MM.1S (cell line): ENCODE data around the gene SFMBT1.
"Not testable (repeated sequence)": the region's sequence is repeated elsewhere in the genome, so short reads cannot be mapped to it uniquely, and the experiment has no call there.

ENCODE experiments used
- DNase-seq: peaks from one replicate; pipeline ENCODE4 v3.0.0-alpha.2; 2015
- H2AFZ ChIP-seq: fragments of 300-600 bp; sonication (generic); 2 replicates; pipeline ENCODE4 v1.6.0; 2016; ENCODE audit warnings: antibody characterized with exemption, low read length
- H3F3A ChIP-seq: fragments of 300-600 bp; sonication (generic); 2 replicates; pipeline ENCODE4 v1.6.1; 2016; ENCODE audit warnings: mild to moderate bottlenecking, antibody characterized with exemption, low read length, moderate library complexity, mixed read lengths; ENCODE audit not compliant: insufficient read depth
- H3K27ac ChIP-seq: fragments of 300-600 bp; sonication (generic); 2 replicates; pipeline ENCODE4 v1.5.1; 2016; ENCODE audit warnings: mild to moderate bottlenecking, low read length
- H3K27me3 ChIP-seq: fragments of 300-600 bp; sonication (generic); replicated peaks from 2 replicates; pipeline ENCODE4 v1.6.0; 2016; ENCODE audit warnings: low read length; ENCODE audit not compliant: insufficient read depth
- H3K36me3 ChIP-seq: fragments of 300-600 bp; sonication (generic); replicated peaks from 2 replicates; pipeline ENCODE4 v1.6.1; 2016; ENCODE audit warnings: mild to moderate bottlenecking, low read length, mixed read lengths; ENCODE audit not compliant: insufficient read depth
- H3K4me1 ChIP-seq: fragments of 300-600 bp; sonication (generic); 2 replicates; pipeline ENCODE4 v1.6.1; 2016; ENCODE audit warnings: low read length, mixed read lengths
- H3K4me2 ChIP-seq: fragments of 300-600 bp; sonication (generic); 2 replicates; pipeline ENCODE4 v1.6.0; 2016; ENCODE audit warnings: low read depth, low read length
- H3K4me3 ChIP-seq: fragments of 300-600 bp; sonication (generic); 2 replicates; pipeline ENCODE4 v1.5.1; 2016; ENCODE audit warnings: low read length, mixed read lengths
- H3K79me2 ChIP-seq: fragments of 300-600 bp; sonication (generic); 2 replicates; pipeline ENCODE4 v1.6.1; 2016; ENCODE audit warnings: mixed run types, low read length, mixed read lengths
- H3K9ac ChIP-seq: fragments of 300-600 bp; sonication (generic); 2 replicates; pipeline ENCODE4 v1.6.1; 2016; ENCODE audit warnings: low read length, mixed read lengths
- H3K9me2 ChIP-seq: fragments of 300-600 bp; sonication (generic); replicated peaks from 2 replicates; pipeline ENCODE4 v1.6.1; 2016; ENCODE audit warnings: mild to moderate bottlenecking, low read length, mixed read lengths; ENCODE audit not compliant: insufficient read depth
- H3K9me3 ChIP-seq: fragments of 300-600 bp; sonication (generic); replicated peaks from 2 replicates; pipeline ENCODE4 v1.6.1; 2016; ENCODE audit warnings: mild to moderate bottlenecking, low read length, mixed read lengths; ENCODE audit not compliant: insufficient read depth
- H4K20me1 ChIP-seq: fragments of 300-600 bp; sonication (generic); 2 replicates; pipeline ENCODE4 v1.6.1; 2016; ENCODE audit warnings: mild to moderate bottlenecking, low read length, moderate library complexity, mixed read lengths; ENCODE audit not compliant: insufficient read depth
- CTCF ChIP-seq: fragments of 300-600 bp; sonication (generic); IDR thresholded peaks from 2 replicates; pipeline ENCODE4 v1.5.1; 2016; ENCODE audit warnings: antibody characterized with exemption, low read length, mixed read lengths
- EZH2 ChIP-seq: fragments of 300-600 bp; sonication (generic); optimal IDR thresholded peaks from 2 replicates; pipeline ENCODE3; 2017; ENCODE audit warnings: low read depth, mild to moderate bottlenecking, antibody characterized with exemption, low read length, mixed read lengths
- EZH2phosphoT487 ChIP-seq: fragments of 300-600 bp; sonication (generic); IDR thresholded peaks from 2 replicates; pipeline ENCODE4 v1.6.1; 2018; ENCODE audit warnings: antibody characterized with exemption, low read length

The SFMBT1 gene

GRCh38 chr3:53039376-53039752, 6.5 kb downstream of the SFMBT1 start:
- H3K4me3 ChIP-seq, result no peak overlapping the region
- H3K4me2 ChIP-seq, result no peak overlapping the region
- H3K9me2 ChIP-seq, result no peaks in the 10 kb centered on the region
- H3K27ac ChIP-seq, result no peak overlapping the region
- peaks cover under 1% of the 10 kb centered on the region; the same call in 1 of the 2 replicates for H3F3A ChIP-seq
- peaks cover 7% of the 10 kb centered on the region for H3K4me1 ChIP-seq
- no peak overlapping the region for H2AFZ ChIP-seq
- no peaks in the 10 kb centered on the region for H3K27me3 ChIP-seq
- no peak overlapping the region for H3K9ac ChIP-seq
- no peaks in the 10 kb centered on the region for H4K20me1 ChIP-seq
- H3K9me3 ChIP-seq, result no peaks in the 10 kb centered on the region
- peaks cover 96% of the 10 kb centered on the region for H3K79me2 ChIP-seq
- DNase-seq, result no peak
- TF ChIP-seq CTCF (no peak), EZH2 (no peak), EZH2phosphoT487 (no peak)
- no peaks in the 10 kb centered on the region for H3K36me3 ChIP-seq

- Histone ChIP-seq H3K4me1 (peaks cover 3% of the 10 kb centered on the region), H3K27ac (no peak overlapping the region), H3K27me3 (no peaks in the 10 kb centered on the region), H3K79me2 (peaks cover 95% of the 10 kb centered on the region), H3K4me2 (no peak overlapping the region), H3K4me3 (no peak overlapping the region), H3K9ac (no peak overlapping the region), H2AFZ (no peak overlapping the region), H3F3A (no peaks in the 10 kb centered on the region), H3K36me3 (no peaks in the 10 kb centered on the region), H3K9me2 (no peaks in the 10 kb centered on the region), H4K20me1 (no peaks in the 10 kb centered on the region), H3K9me3 (no peaks in the 10 kb centered on the region)
- DNase-seq, result no peak
- TF ChIP-seq CTCF (no peak), EZH2phosphoT487 (no peak), EZH2 (no peak)
These were observed 7.0 kb downstream of the SFMBT1 start for GRCh38 chr3:53038679-53039375.

GRCh38 chr3:53035825-53036619, 9.9 kb downstream of the SFMBT1 start:
- no peak for DNase-seq

GRCh38 chr3:53035018-53035417, 10.9 kb downstream of the SFMBT1 start:
- not testable (repeated sequence) for H3K27ac ChIP-seq, H3K4me1 ChIP-seq, H3K27me3 ChIP-seq, DNase-seq, H4K20me1 ChIP-seq, H3K4me3 ChIP-seq, H3K9me3 ChIP-seq, H3F3A ChIP-seq, H3K4me2 ChIP-seq, H3K9ac ChIP-seq, H3K36me3 ChIP-seq, H3K9me2 ChIP-seq, H2AFZ ChIP-seq
- peaks cover 92% of the 10 kb centered on the region for H3K79me2 ChIP-seq

More at GRCh38 chr3:53035825-53036619, 9.9 kb downstream of the SFMBT1 start:
- no peak overlapping the region for H3K27ac ChIP-seq
- H3K9me2 ChIP-seq, result no peaks in the 10 kb centered on the region
- no peaks in the 10 kb centered on the region for H3F3A ChIP-seq
- H3K36me3 ChIP-seq, result no peaks in the 10 kb centered on the region
- no peak for TF ChIP-seq EZH2
- no peaks in the 10 kb centered on the region for H3K9me3 ChIP-seq
- no peak overlapping the region for H3K4me3 ChIP-seq
- H3K4me1 ChIP-seq, result no peaks in the 10 kb centered on the region
- no peaks in the 10 kb centered on the region for H3K27me3 ChIP-seq
- no peak overlapping the region for H3K9ac ChIP-seq
- no peak overlapping the region for H2AFZ ChIP-seq
- no peak overlapping the region for H3K4me2 ChIP-seq
- H4K20me1 ChIP-seq, result no peaks in the 10 kb centered on the region; the same call in 1 of the 2 replicates
- H3K79me2 ChIP-seq, result peaks cover 92% of the 10 kb centered on the region

- DNase-seq, H3K36me3 ChIP-seq, H3K9ac ChIP-seq, H2AFZ ChIP-seq, H3K4me3 ChIP-seq, H3K9me3 ChIP-seq, H3K9me2 ChIP-seq, H3K27ac ChIP-seq, H4K20me1 ChIP-seq, H3K27me3 ChIP-seq, H3K4me1 ChIP-seq, H3F3A ChIP-seq, H3K4me2 ChIP-seq: not testable (repeated sequence)
- peaks cover 92% of the 10 kb centered on the region for H3K79me2 ChIP-seq
These were observed 11.5 kb downstream of the SFMBT1 start for GRCh38 chr3:53034411-53034810.
